ENCODE results near the gene NDC1. TPM values are rescaled to one million over a fixed set of nuclear protein-coding genes. Genes with fewer than 3 reads are reported as not detected.

Gene NDC1
- total and polyA plus RNA-seq, 7 donors = 3.0 to 12.1 (median 5.7) TPM

DNA sequence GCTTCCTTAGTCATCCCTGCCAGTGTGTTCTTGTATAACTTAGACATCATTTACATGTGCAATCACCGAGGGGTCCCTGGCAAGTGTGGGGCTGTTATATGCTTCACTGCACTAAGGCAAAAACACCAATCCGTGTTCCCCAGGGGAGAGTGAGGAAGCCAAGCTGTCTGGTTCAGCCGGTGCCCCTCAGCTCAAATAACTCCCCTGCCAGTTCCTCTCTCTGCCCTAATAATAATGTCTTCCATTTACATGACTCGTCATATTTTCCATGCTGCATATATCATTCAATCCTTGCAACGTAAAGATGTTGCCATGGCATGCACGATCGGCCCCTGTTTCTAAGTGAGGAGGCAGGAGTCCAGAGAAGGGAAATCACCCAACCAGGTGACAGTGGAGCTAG lies 24.4 kb upstream of the NDC1 start:
- H3K4me1 ChIP-seq = no peaks in the 10 kb centered on the region
- peaks cover 7 to 59% of the 10 kb centered on the region in 2 donors for H3K36me3 ChIP-seq (ENCODE audit: insufficient read depth in 1 of 2, low read depth in 1 of 2)
- intact Hi-C loops (cut with DNase I) = loop anchor here (5.0 to 10.0 kb wide), 3 partner anchors 85 to 172 kb away; partner anchors contain the start of genes IFT25 (in 1 of the 2) and LRRC42 (in 1 of the 2)
- TF ChIP-seq, protein P1, sequence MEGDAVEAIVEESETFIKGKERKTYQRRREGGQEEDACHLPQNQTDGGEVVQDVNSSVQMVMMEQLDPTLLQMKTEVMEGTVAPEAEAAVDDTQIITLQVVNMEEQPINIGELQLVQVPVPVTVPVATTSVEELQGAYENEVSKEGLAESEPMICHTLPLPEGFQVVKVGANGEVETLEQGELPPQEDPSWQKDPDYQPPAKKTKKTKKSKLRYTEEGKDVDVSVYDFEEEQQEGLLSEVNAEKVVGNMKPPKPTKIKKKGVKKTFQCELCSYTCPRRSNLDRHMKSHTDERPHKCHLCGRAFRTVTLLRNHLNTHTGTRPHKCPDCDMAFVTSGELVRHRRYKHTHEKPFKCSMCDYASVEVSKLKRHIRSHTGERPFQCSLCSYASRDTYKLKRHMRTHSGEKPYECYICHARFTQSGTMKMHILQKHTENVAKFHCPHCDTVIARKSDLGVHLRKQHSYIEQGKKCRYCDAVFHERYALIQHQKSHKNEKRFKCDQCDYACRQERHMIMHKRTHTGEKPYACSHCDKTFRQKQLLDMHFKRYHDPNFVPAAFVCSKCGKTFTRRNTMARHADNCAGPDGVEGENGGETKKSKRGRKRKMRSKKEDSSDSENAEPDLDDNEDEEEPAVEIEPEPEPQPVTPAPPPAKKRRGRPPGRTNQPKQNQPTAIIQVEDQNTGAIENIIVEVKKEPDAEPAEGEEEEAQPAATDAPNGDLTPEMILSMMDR (IDR thresholded peaks at IDR 0.05) = no peak
- no peak overlapping the region for H3K4me3 ChIP-seq
- no peaks in the 10 kb centered on the region for H3K27me3 ChIP-seq (ENCODE audit: insufficient read depth in 3 of 3, low read length in 2 of 3)
- WGBS, 3 donors = 55 to 73% (median 66%) methylated on average over 7 of the region's 7 CpGs
- no peaks in the 10 kb centered on the region for H3K9me3 ChIP-seq
- DNase-seq (no peak), ATAC-seq (no peak)
- no peak overlapping the region for H3K27ac ChIP-seq

- Histone ChIP-seq H3K4me3 (no peak overlapping the region), H3K36me3 (ENCODE audit: insufficient read depth in 1 of 2, low read depth in 1 of 2) (peaks cover 9 to 62% of the 10 kb centered on the region in 2 donors), H3K27me3 (ENCODE audit: insufficient read depth in 3 of 3, low read length in 2 of 3) (no peaks in the 10 kb centered on the region), H3K27ac (no peak overlapping the region), H3K4me1 (no peaks in the 10 kb centered on the region), H3K9me3 (no peaks in the 10 kb centered on the region)
- TF ChIP-seq, protein P1 (IDR thresholded peaks at IDR 0.05) = peak; percentile 79
- intact Hi-C loops (cut with DNase I) = loop anchor here (5.0 to 10.0 kb wide), 3 partner anchors 86 to 174 kb away; partner anchors contain the start of genes IFT25 (in 1 of the 2) and LRRC42 (in 1 of the 2)
- peak; percentile 58 to 81 (median 74) for ATAC-seq
- no peak for DNase-seq
Measured at GRCh38 chr1:53860967-53861411, 22.9 kb upstream of the NDC1 start.

- DNase-seq = no peak
- Histone ChIP-seq H3K36me3 (ENCODE audit: insufficient read depth in 1 of 2, low read depth in 1 of 2) (peaks cover 3 to 56% of the 10 kb centered on the region in 2 donors), H3K9me3 (no peaks in the 10 kb centered on the region), H3K4me3 (no peak overlapping the region), H3K27me3 (ENCODE audit: insufficient read depth in 3 of 3, low read length in 2 of 3) (no peaks in the 10 kb centered on the region), H3K4me1 (no peaks in the 10 kb centered on the region), H3K27ac (no peak overlapping the region)
- intact Hi-C loops (cut with DNase I) = no loop called here
- TF ChIP-seq, protein P1 (IDR thresholded peaks at IDR 0.05) = no peak
- WGBS, 3 donors = 71 to 82% (median 80%) methylated on average over 9 of the region's 9 CpGs
- ATAC-seq = no peak
Measured at GRCh38 chr1:53851571-53852285, 13.6 kb upstream of the NDC1 start.

DNA sequence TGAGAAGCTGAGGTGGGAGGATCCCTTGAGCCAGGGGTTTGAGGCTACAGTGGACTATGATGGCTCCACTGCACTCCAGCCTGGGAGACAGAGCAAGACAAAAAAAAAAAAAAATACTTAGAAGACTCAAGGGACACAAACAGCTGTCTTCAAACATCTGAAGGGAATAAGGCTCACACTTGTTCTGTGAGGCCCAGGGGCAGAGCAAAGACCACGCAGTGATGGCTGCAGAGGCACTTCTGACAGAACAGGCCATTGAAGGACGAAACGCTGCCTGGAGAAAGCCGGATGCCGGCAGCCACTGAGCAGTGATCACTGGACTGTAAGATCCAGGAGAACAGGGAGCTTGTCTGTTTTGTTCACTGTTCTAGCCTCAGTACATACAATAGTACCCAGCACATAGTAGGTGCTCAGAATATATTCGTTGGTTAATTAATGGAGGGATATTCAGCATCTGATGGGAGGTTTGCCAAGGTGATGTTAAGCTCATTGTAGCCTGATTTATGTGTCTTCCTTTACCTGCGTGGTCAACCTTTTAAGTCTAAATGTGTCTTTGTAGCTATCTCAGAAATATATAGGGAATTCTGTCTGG lies 12.1 kb upstream of the NDC1 start:
- Histone ChIP-seq H3K4me1 (no peaks in the 10 kb centered on the region), H3K9me3 (no peaks in the 10 kb centered on the region), H3K27me3 (ENCODE audit: insufficient read depth in 3 of 3, low read length in 2 of 3) (no peaks in the 10 kb centered on the region), H3K4me3 (no peak overlapping the region), H3K36me3 (ENCODE audit: insufficient read depth in 1 of 2, low read depth in 1 of 2) (peaks cover 0 to 40% of the 10 kb centered on the region in 2 donors), H3K27ac (no peak overlapping the region)
- DNase-seq (no peak), ATAC-seq (no peak)
- TF ChIP-seq, protein P1 (IDR thresholded peaks at IDR 0.05) = no peak
- WGBS, 3 donors = 75 to 84% (median 80%) methylated on average over 7 of the region's 7 CpGs
- intact Hi-C loops (cut with DNase I) = no loop called here

All from psoas muscle (tissue), 8 donors.